GM23248 (cell line): ENCODE results near the gene GFRA3. TPM values are rescaled to one million over a fixed set of nuclear protein-coding genes. Genes with fewer than 3 reads are reported as not detected.

Source experiments
- DNase-seq: peaks from one replicate; pipeline ENCODE4 v3.0.0-alpha.2; 2015
- H2AFZ ChIP-seq: fragments of 200-600 bp; sonication (generic); 2 replicates; pipeline ENCODE4 v1.6.1; 2016; ENCODE audit warnings: antibody characterized with exemption
- H3F3A ChIP-seq: fragments of 200-600 bp; sonication (generic); 2 replicates; pipeline ENCODE4 v1.6.1; 2016; ENCODE audit warnings: mild to moderate bottlenecking, antibody characterized with exemption, mixed run types; ENCODE audit not compliant: insufficient read depth
- H3K27ac ChIP-seq: fragments of 200-600 bp; sonication (generic); 2 replicates; pipeline ENCODE4 v1.5.1; 2016; ENCODE audit warnings: mild to moderate bottlenecking
- H3K27me3 ChIP-seq: fragments of 200-600 bp; sonication (generic); replicated peaks from 2 replicates; pipeline ENCODE4 v1.6.1; 2016; ENCODE audit warnings: mild to moderate bottlenecking; ENCODE audit not compliant: insufficient read depth
- H3K36me3 ChIP-seq: fragments of 200-600 bp; sonication (generic); 2 replicates; pipeline ENCODE4 v1.6.1; 2016; ENCODE audit warnings: low read depth, mild to moderate bottlenecking
- H3K4me1 ChIP-seq: fragments of 200-600 bp; sonication (generic); 2 replicates; pipeline ENCODE4 v1.6.1; 2016; ENCODE audit warnings: mild to moderate bottlenecking; ENCODE audit not compliant: insufficient read depth
- H3K4me2 ChIP-seq: fragments of 200-600 bp; sonication (generic); one replicate; pipeline ENCODE4 v1.6.1; 2016; ENCODE audit warnings: mild to moderate bottlenecking; ENCODE audit not compliant: unreplicated experiment
- H3K4me3 ChIP-seq: fragments of 200-600 bp; sonication (generic); 2 replicates; pipeline ENCODE4 v1.5.1; 2016; ENCODE audit warnings: mild to moderate bottlenecking
- H3K79me2 ChIP-seq: fragments of 200-600 bp; sonication (generic); 2 replicates; pipeline ENCODE4 v1.6.1; 2016; ENCODE audit warnings: mild to moderate bottlenecking; ENCODE audit not compliant: insufficient read depth
- H3K9ac ChIP-seq: fragments of 200-600 bp; sonication (generic); 2 replicates; pipeline ENCODE4 v1.6.1; 2016; ENCODE audit warnings: mild to moderate bottlenecking
- H3K9me2 ChIP-seq: fragments of 200-600 bp; sonication (generic); 2 replicates; pipeline ENCODE4 v1.6.1; 2016; ENCODE audit warnings: mixed run types, mild to moderate bottlenecking, moderate library complexity; ENCODE audit not compliant: insufficient read depth
- H3K9me3 ChIP-seq: fragments of 200-600 bp; sonication (generic); one replicate; pipeline ENCODE4 v1.6.1; 2017; ENCODE audit warnings: low read depth
- H4K20me1 ChIP-seq: fragments of 200-600 bp; sonication (generic); 2 replicates; pipeline ENCODE4 v1.6.0; 2016; ENCODE audit not compliant: insufficient read depth
- EZH2 ChIP-seq: fragments of 200-600 bp; sonication (generic); IDR thresholded peaks from 2 replicates; pipeline ENCODE4 v1.6.1; 2018; ENCODE audit warnings: antibody characterized with exemption, mild to moderate bottlenecking; ENCODE audit not compliant: insufficient read depth, poor library complexity, severe bottlenecking
- EZH2phosphoT487 ChIP-seq: fragments of 200-600 bp; sonication (generic); IDR thresholded peaks from 2 replicates; pipeline ENCODE4 v1.6.1; 2018; ENCODE audit warnings: antibody characterized with exemption, moderate library complexity, mild to moderate bottlenecking, low read depth; ENCODE audit not compliant: insufficient read depth
- WGBS, 2 experiments: methylation state at CpG; one replicate each; pipeline ENCODE4 v1.1.6; 2015 to 2017; ENCODE audit warnings: low lambda C conversion rate in 2 of 2, low coverage in 1 of 2; ENCODE audit errors: missing lambda C conversion rate in 2 of 2; 5-methylcytosine and 5-hydroxymethylcytosine counted together
- in situ Hi-C: fragments of 300-500 bp; cut with MboI; formaldehyde crosslinking; loops from 2 replicates; pipeline ENCODE4 v1.15.0; 2020
- polyA plus RNA-seq: library from polyadenylated mRNA; unstranded; fragments of >200 nt; fragmentation: Nextera tagmentation; extraction: Ambion mirVana; gene quantifications from 2 replicates; pipeline ENCODE4 v1.2.1, GENCODE V29; 2016
- total RNA-seq: library from RNA; depleted of rRNA; stranded (reverse); fragments of >200 nt; shearing (Covaris generic); gene quantifications from 2 replicates; pipeline ENCODE4 v1.2.3, GENCODE V29; 2014

Gene GFRA3
- total and polyA plus RNA-seq, 2 experiments from 2014 or later, result not detected

GRCh38 chr5:138240650-138241385 is 33.6 kb downstream of the GFRA3 start:
- no peaks in the 10 kb centered on the region for H3K9me3 ChIP-seq
- peaks cover 6% of the 10 kb centered on the region; the same call in 1 of the 2 replicates for H3F3A ChIP-seq
- no peak overlapping the region for H2AFZ ChIP-seq
- no peaks in the 10 kb centered on the region for H4K20me1 ChIP-seq
- in situ Hi-C loops, result no loop called here
- H3K4me1 ChIP-seq, result no peaks in the 10 kb centered on the region
- no peak overlapping the region for H3K4me3 ChIP-seq
- H3K79me2 ChIP-seq, result no peaks in the 10 kb centered on the region
- TF ChIP-seq EZH2 (no peak), EZH2phosphoT487 (no peak)
- 50 to 60% methylated on average over 3 of the region's 3 CpGs for WGBS, 2 experiments
- no peak for DNase-seq
- no peak overlapping the region for H3K9ac ChIP-seq
- H3K36me3 ChIP-seq, result no peaks in the 10 kb centered on the region
- H3K27me3 ChIP-seq, result peaks cover 39% of the 10 kb centered on the region
- no peaks in the 10 kb centered on the region for H3K9me2 ChIP-seq
- no peak overlapping the region for H3K27ac ChIP-seq
- no peak overlapping the region for H3K4me2 ChIP-seq

GRCh38 chr5:138238034-138238433 is 36.4 kb downstream of the GFRA3 start:
- H3K27me3 ChIP-seq, result peaks cover 38% of the 10 kb centered on the region
- 85 to 86% methylated on average over 1 of the region's 1 CpG for WGBS, 2 experiments

GRCh38 chr5:138234651-138235050 is 39.8 kb downstream of the GFRA3 start:
- Histone ChIP-seq H2AFZ (no peak overlapping the region), H3K4me3 (no peak overlapping the region), H3K36me3 (no peaks in the 10 kb centered on the region), H3K9ac (no peak overlapping the region), H3K4me1 (0 out of 2 replicates have a peak, but pooled peaks cover 13% of the 10 kb centered on the region), H3K27ac (no peak overlapping the region), H3K79me2 (no peaks in the 10 kb centered on the region), H4K20me1 (no peaks in the 10 kb centered on the region), H3K9me2 (no peaks in the 10 kb centered on the region), H3F3A (0 out of 2 replicates have a peak, but pooled peaks cover 8% of the 10 kb centered on the region), H3K27me3 (peaks cover 10% of the 10 kb centered on the region; the same call in 1 of the 2 replicates), H3K9me3 (no peaks in the 10 kb centered on the region), H3K4me2 (no peak overlapping the region)
- TF ChIP-seq EZH2 (no peak), EZH2phosphoT487 (no peak)
- WGBS, 2 experiments, result 53 to 56% methylated on average over 2 of the region's 2 CpGs
- in situ Hi-C loops, result no loop called here
- no peak for DNase-seq

More at GRCh38 chr5:138238034-138238433, 36.4 kb downstream of the GFRA3 start:
- in situ Hi-C loops, result no loop called here
- Histone ChIP-seq H3K79me2 (no peaks in the 10 kb centered on the region), H3K4me3 (no peak overlapping the region), H4K20me1 (no peaks in the 10 kb centered on the region), H3K9me3 (no peaks in the 10 kb centered on the region), H3K4me1 (no peaks in the 10 kb centered on the region), H2AFZ (no peak overlapping the region), H3K9me2 (no peaks in the 10 kb centered on the region), H3K27ac (no peak overlapping the region), H3K36me3 (no peaks in the 10 kb centered on the region), H3F3A (no peaks in the 10 kb centered on the region), H3K4me2 (no peak overlapping the region), H3K9ac (no peak overlapping the region)
- no peak for DNase-seq
- TF ChIP-seq EZH2, result no peak
- TF ChIP-seq EZH2phosphoT487, result no peak

GRCh38 chr5:138233280-138233679 is 41.1 kb downstream of the GFRA3 start:
- Histone ChIP-seq H3K36me3 (no peaks in the 10 kb centered on the region), H3K27ac (no peak overlapping the region), H3K4me3 (no peak overlapping the region), H3K9me2 (no peaks in the 10 kb centered on the region), H3K4me1 (0 out of 2 replicates have a peak, but pooled peaks cover 13% of the 10 kb centered on the region), H3K79me2 (no peaks in the 10 kb centered on the region), H4K20me1 (no peaks in the 10 kb centered on the region), H2AFZ (no peak overlapping the region), H3K27me3 (peaks cover 6% of the 10 kb centered on the region; the same call in 1 of the 2 replicates), H3K9me3 (no peaks in the 10 kb centered on the region), H3K9ac (no peak overlapping the region), H3F3A (0 out of 2 replicates have a peak, but pooled peaks cover 8% of the 10 kb centered on the region), H3K4me2 (no peak overlapping the region)
- no peak for DNase-seq
- WGBS, 2 experiments, result 45 to 48% methylated on average over 2 of the region's 2 CpGs
- in situ Hi-C loops, result no loop called here
- TF ChIP-seq EZH2 (no peak), EZH2phosphoT487 (no peak)
